ENCODE measurements around the gene NSG2.

NSG2 gene

GRCh38 chr5:174059247-174059646 lies 13.7 kb downstream of the NSG2 start:
- Histone ChIP-seq H3K27me3 (ENCODE audit: insufficient read depth, poor library complexity, severe bottlenecking) (peaks cover 6% of the 10 kb centered on the region), H3K27ac (replicated peaks) (no peak overlapping the region), H3K4me3 (replicated peaks; ENCODE audit: insufficient read depth, low read length) (no peak overlapping the region)
- DNase-seq (ENCODE audit: low read depth in 1 of 2, low spot score in 1 of 2): no peak
- TF ChIP-seq CTCF (IDR thresholded peaks at IDR 0.05; ENCODE audit: insufficient read depth, low read length): no peak
- no peak for TF ChIP-seq POLR2AphosphoS5 (IDR thresholded peaks at IDR 0.05; ENCODE audit: low read depth)
- no peak for TF ChIP-seq REST (IDR thresholded peaks at IDR 0.05; ENCODE audit: insufficient replicate concordance, low read depth)
- no peak for TF ChIP-seq SPI1 (IDR thresholded peaks at IDR 0.05; ENCODE audit: borderline replicate concordance, low read depth)
- no peak for TF ChIP-seq GABPA (IDR thresholded peaks at IDR 0.05; ENCODE audit: low read depth)

DNA sequence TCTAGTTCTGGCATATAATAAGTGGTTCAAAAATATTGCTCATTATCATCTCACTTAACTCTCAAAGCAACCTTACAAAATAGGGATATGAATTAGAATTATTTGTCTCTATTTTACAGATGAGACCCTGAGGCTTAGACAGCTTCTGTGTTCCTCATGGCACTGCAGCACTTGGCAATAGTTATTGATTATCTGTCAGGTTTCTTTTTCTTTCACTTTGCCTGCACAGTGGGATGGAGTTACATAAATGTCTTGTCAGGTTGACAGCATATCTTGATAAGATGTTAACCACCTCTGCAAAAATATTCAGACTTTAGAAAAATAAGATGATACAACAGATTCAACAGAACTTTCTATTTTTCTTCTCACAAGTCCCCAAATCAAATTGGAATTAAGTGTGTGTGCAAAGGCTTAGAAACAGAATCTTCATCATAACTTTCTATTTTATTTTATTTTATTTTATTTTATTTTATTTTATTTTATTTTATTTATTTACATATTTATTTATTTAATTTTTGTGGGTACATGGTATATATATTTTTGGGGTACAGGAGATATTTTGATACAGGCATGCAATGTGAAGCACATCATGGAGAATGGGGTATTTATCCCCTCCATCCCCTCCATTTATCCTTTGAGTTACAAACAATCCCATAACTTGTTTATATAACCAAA lies 17.7 kb downstream of the NSG2 start:
- Histone ChIP-seq H3K27me3 (ENCODE audit: insufficient read depth, poor library complexity, severe bottlenecking) (peaks cover 11% of the 10 kb centered on the region), H3K4me3 (replicated peaks; ENCODE audit: insufficient read depth, low read length) (no peak overlapping the region), H3K27ac (replicated peaks) (no peak overlapping the region)
- no peak for DNase-seq (ENCODE audit: low read depth in 1 of 2, low spot score in 1 of 2)
- TF ChIP-seq SPI1 (IDR thresholded peaks at IDR 0.05; ENCODE audit: borderline replicate concordance, low read depth) (no peak), GABPA (IDR thresholded peaks at IDR 0.05; ENCODE audit: low read depth) (no peak), POLR2AphosphoS5 (IDR thresholded peaks at IDR 0.05; ENCODE audit: low read depth) (no peak), REST (IDR thresholded peaks at IDR 0.05; ENCODE audit: insufficient replicate concordance, low read depth) (no peak), CTCF (IDR thresholded peaks at IDR 0.05; ENCODE audit: insufficient read depth, low read length) (no peak)

GRCh38 chr5:174064171-174064570 lies 18.7 kb downstream of the NSG2 start:
- TF ChIP-seq CTCF (IDR thresholded peaks at IDR 0.05; ENCODE audit: insufficient read depth, low read length) (no peak), REST (IDR thresholded peaks at IDR 0.05; ENCODE audit: insufficient replicate concordance, low read depth) (no peak), SPI1 (IDR thresholded peaks at IDR 0.05; ENCODE audit: borderline replicate concordance, low read depth) (no peak), GABPA (IDR thresholded peaks at IDR 0.05; ENCODE audit: low read depth) (no peak)
- H3K27me3 ChIP-seq (ENCODE audit: insufficient read depth, poor library complexity, severe bottlenecking): peaks cover 11% of the 10 kb centered on the region
- H3K27ac ChIP-seq (replicated peaks): no peak overlapping the region
- DNase-seq (ENCODE audit: low read depth in 1 of 2, low spot score in 1 of 2): no peak
- H3K4me3 ChIP-seq (replicated peaks; ENCODE audit: insufficient read depth, low read length): no peak overlapping the region

Data from HL-60 (cell line).